HepG2 (cell line): Measurements from ENCODE around the gene LPO. TPM values are rescaled to one million over a fixed set of nuclear protein-coding genes. Genes with fewer than 3 reads are reported as not detected.

Experiments
- ATAC-seq: fragments of 200-7000 bp; cut with Tn5 transposase; 3 replicates; pipeline ENCODE4 v1.9.1; 2020; ENCODE audit warnings: mild to moderate bottlenecking, moderate library complexity
- BruUV-seq: library from RNA; stranded (reverse); fragments of 400-500 nt; replicated peaks from 2 replicates; lab custom pipeline; 2021; lab: Mats Ljungman, UMichigan
- CTCF ChIA-PET: fragments of 300-600 bp; formaldehyde crosslinking; extraction: SDS; loops from one replicate; lab custom pipeline; 2021; ENCODE audit warnings: low total read pairs, inconsistent platforms, low intra/inter-chr PET ratio; lab: Yijun Ruan, JAX
- POLR2A ChIA-PET: fragments of 350-600 bp; sonication (Branson Sonifier 250); formaldehyde crosslinking; loops from one replicate; lab custom pipeline; 2020; ENCODE audit warnings: antibody characterized with exemption, inconsistent platforms; lab: Yijun Ruan, JAX
- DNase-seq: peaks from one replicate; pipeline ENCODE4 v3.0.0-alpha.2; 2015; ENCODE audit warnings: low spot score
- FAIRE-seq: peaks from 3 replicates; lab custom pipeline; 2011; peaks lifted over from hg19 to GRCh38; lab: Jason Lieb, UNC
- H2AFZ ChIP-seq: one replicate; pipeline ENCODE4 v1.6.1; 2011; ENCODE audit warnings: low read length, inconsistent platforms
- H3K27ac ChIP-seq: fragments of 300-600 bp; 3 replicates; pipeline ENCODE4 v1.8.0; 2011; ENCODE audit warnings: mixed run types, mild to moderate bottlenecking, mixed read lengths, low read length, inconsistent platforms; ENCODE audit not compliant: insufficient read depth; ENCODE audit errors: extremely low read length
- H3K27me3 ChIP-seq, 2 experiments: fragments of 200-600 bp in 1 of 2; 2 replicates in 1 of 2; 3 replicates in 1 of 2; pipeline versions ENCODE4 v1.6.0 to v1.8.0; 2011; ENCODE audit warnings: low read length in 2 of 2, mild to moderate bottlenecking in 2 of 2, moderate library complexity in 2 of 2, inconsistent platforms in 1 of 2; ENCODE audit not compliant: insufficient read depth in 2 of 2, control insufficient read depth in 1 of 2
- H3K36me3 ChIP-seq, 2 experiments: fragments of 200-600 bp in 1 of 2; replicated peaks in 1 of 2; 2 replicates in 1 of 2; 3 replicates in 1 of 2; pipeline versions ENCODE4 v1.5.1 to v1.8.0; 2011; ENCODE audit warnings: low read length in 2 of 2, inconsistent platforms in 1 of 2; ENCODE audit not compliant: insufficient read depth in 2 of 2, control insufficient read depth in 1 of 2
- H3K4me1 ChIP-seq: 2 replicates; pipeline ENCODE4 v1.5.1; 2012; ENCODE audit warnings: low read length, inconsistent platforms; ENCODE audit not compliant: insufficient read depth
- H3K4me2 ChIP-seq: 2 replicates; pipeline ENCODE4 v1.6.0; 2011; ENCODE audit warnings: low read depth, low read length, inconsistent platforms
- H3K4me3 ChIP-seq, 3 experiments: fragments of 200-600 bp in 1 of 3; sonication (generic), shearing (Covaris generic) in 1 of 3; replicated peaks in 1 of 3; 2 replicates each; pipeline ENCODE4 v1.5.1; 2011 to 2016; ENCODE audit warnings: low read length in 3 of 3, inconsistent platforms in 2 of 3, low read depth in 2 of 3, mild to moderate bottlenecking in 2 of 3, control low read depth in 1 of 3, mixed read lengths in 1 of 3; ENCODE audit not compliant: insufficient read depth in 1 of 3
- H3K79me2 ChIP-seq: one replicate; pipeline ENCODE4 v1.6.1; 2011; ENCODE audit warnings: low read length, inconsistent platforms; ENCODE audit not compliant: insufficient read depth
- H3K9ac ChIP-seq: 2 replicates; pipeline ENCODE4 v1.6.0; 2011; ENCODE audit warnings: mild to moderate bottlenecking, low read depth, low read length, inconsistent platforms; ENCODE audit not compliant: insufficient read depth
- H3K9me3 ChIP-seq: 2 replicates; pipeline ENCODE4 v1.5.1; 2012; ENCODE audit warnings: mild to moderate bottlenecking, low read length
- H4K20me1 ChIP-seq: 2 replicates; pipeline ENCODE4 v1.6.0; 2011; ENCODE audit warnings: inconsistent platforms, mild to moderate bottlenecking, low read length, moderate library complexity; ENCODE audit not compliant: insufficient read depth
- CHD2 ChIP-seq: IDR thresholded peaks from 2 replicates; pipeline ENCODE4 v1.6.1; 2011; ENCODE audit warnings: low read depth, low read length, improper control_type of control experiment
- HES4 ChIP-seq: sonication (generic); formaldehyde crosslinking; IDR thresholded peaks from 2 replicates; pipeline ENCODE4 v1.9.0; 2021; ENCODE audit warnings: mild to moderate bottlenecking, missing genetic modification reagents, borderline replicate concordance
- HOXA5 ChIP-seq: sonication (generic); formaldehyde crosslinking; IDR thresholded peaks from 2 replicates; pipeline ENCODE4 v1.4.0; 2020; ENCODE audit warnings: missing genetic modification reagents
- MAF1 ChIP-seq: sonication (generic); formaldehyde crosslinking; IDR thresholded peaks from 2 replicates; pipeline ENCODE4 v1.5.0; 2020; ENCODE audit warnings: missing genetic modification reagents, borderline replicate concordance
- NFKB2 ChIP-seq: sonication (generic); formaldehyde crosslinking; IDR thresholded peaks from 2 replicates; pipeline ENCODE4 v1.4.0; 2020; ENCODE audit warnings: missing genetic modification reagents, borderline replicate concordance
- SMYD3 ChIP-seq: sonication (generic); formaldehyde crosslinking; IDR thresholded peaks from 2 replicates; pipeline ENCODE4 v1.8.1; 2023; ENCODE audit warnings: mild to moderate bottlenecking, missing genetic modification reagents
- TAF15 ChIP-seq: fragments of 200-400 bp; formaldehyde crosslinking; IDR thresholded peaks from one replicate; pipeline ENCODE4 v1.6.1; 2018; ENCODE audit warnings: mild to moderate bottlenecking, low read depth, low read length; ENCODE audit not compliant: poor library complexity, severe bottlenecking
- ZNF432 ChIP-seq: sonication (generic); formaldehyde crosslinking; IDR thresholded peaks from 2 replicates; pipeline ENCODE4 v1.5.0; 2020; ENCODE audit warnings: missing genetic modification reagents, mild to moderate bottlenecking, borderline replicate concordance
- ZNF570 ChIP-seq: sonication (generic); formaldehyde crosslinking; IDR thresholded peaks from 2 replicates; pipeline ENCODE4 v1.4.0; 2020; ENCODE audit warnings: mild to moderate bottlenecking, missing genetic modification reagents, borderline replicate concordance
- ZNF75D ChIP-seq: sonication (generic); formaldehyde crosslinking; IDR thresholded peaks from 2 replicates; pipeline ENCODE4 v1.8.1; 2023; ENCODE audit warnings: missing genetic modification reagents, mild to moderate bottlenecking, borderline replicate concordance
- WGBS: methylation state at CpG from one replicate; pipeline ENCODE4 v1.1.6; 2017; ENCODE audit warnings: low lambda C conversion rate; 5-methylcytosine and 5-hydroxymethylcytosine counted together
- in situ Hi-C: cut with HindIII; loops from 2 replicates; pipeline ENCODE4 v1.10.0; 2017; ENCODE audit warnings: low pct_unique_long_range_greater_than_20kb; ENCODE audit not compliant: extremely low pct_ligation_motif_present
- intact Hi-C: fragments of 100-400 bp; cut with micrococcal nuclease; formaldehyde crosslinking; loops from one replicate; pipeline ENCODE4 v1.10.0; 2022; ENCODE audit not compliant: unreplicated experiment
- polyA plus RNA-seq, 8 experiments: library from polyadenylated mRNA; depleted of rRNA in 3 of 8; stranded (reverse) in 7 of 8; unstranded in 1 of 8; fragments of >200 nt; fragmentation: Illumina TruSeq in 4 of 8; extraction: Trizol in 4 of 8; gene quantifications; 2 replicates each; pipeline versions ENCODE4 v1.2.1 to v1.2.3, GENCODE V29; 2011 to 2016; ENCODE audit warnings: low read depth in 4 of 8, missing spikeins in 1 of 8, mixed read lengths in 1 of 8; ENCODE audit not compliant: insufficient read depth in 1 of 8
- total RNA-seq, 5 experiments: library from RNA; depleted of rRNA; stranded (reverse); fragments of >200 nt; fragmentation: Illumina TruSeq; extraction: Trizol; gene quantifications; 2 replicates each; pipeline ENCODE4 v1.2.3, GENCODE V29; 2016; ENCODE audit warnings: low read depth in 1 of 5

LPO gene
- total and polyA plus RNA-seq, 2 of the 13 experiments (the other 11 are each of a cell fraction or from before 2014, with no cell fraction given) = not detected

DNA sequence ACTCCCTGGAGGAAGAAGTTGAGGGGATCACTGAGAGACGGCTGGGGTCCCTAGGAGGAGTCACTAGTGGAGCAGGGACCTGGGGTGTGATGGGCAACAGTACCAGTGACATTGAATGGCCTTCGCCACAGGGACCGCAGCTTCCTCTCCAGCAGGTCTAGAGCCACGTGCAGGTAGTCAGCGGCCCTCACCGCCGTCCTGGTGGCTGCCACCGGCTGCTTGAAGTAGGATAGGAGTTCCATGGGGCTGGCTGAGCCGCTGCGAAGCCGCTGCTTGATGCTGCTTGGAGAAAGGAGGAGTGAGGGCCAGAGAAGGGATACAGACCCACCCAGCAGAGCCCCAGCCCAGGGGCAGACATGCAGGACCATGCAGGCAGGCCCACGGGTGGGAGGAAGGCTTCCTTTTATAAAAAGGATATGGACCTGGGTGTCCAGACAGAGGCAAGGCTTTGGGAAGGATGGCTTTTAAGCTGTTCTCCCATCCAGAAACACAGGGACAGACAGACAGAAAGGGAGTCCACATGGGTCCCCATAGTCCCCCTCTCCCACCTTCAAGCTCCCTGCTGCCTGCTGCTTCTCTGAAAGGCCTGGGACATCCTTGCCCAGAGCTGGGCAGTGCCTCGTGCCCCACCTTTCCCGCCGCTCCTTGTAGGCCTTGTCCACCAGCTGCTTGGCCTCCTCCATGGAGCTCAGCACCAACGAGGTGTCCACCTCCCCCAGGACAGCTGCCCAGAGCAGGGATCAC is 41.5 kb downstream of the LPO start (continued):
- TF ChIP-seq ZNF432 (CRISPR knock-in tag) = no peak
- TF ChIP-seq SMYD3 (CRISPR knock-in tag) = no peak
- TF ChIP-seq NFKB2 = no peak

GRCh38 chr17:58280480-58281217 is 42.3 kb downstream of the LPO start, which contains the start of gene MPO:
Gene MPO (minus strand): TSS chr17:58280935. CDS start chr17:58280758, 177 bp downstream.
- Histone ChIP-seq H3K36me3 (no peaks in the 10 kb centered on the region), H2AFZ (no peak within 1 kb of the TSS), H4K20me1 (no peaks in the 10 kb centered on the region), H3K27ac (no peak within 1 kb of the TSS), H3K9me3 (no peaks in the 10 kb centered on the region), H3K9ac (no peak within 1 kb of the TSS), H3K4me2 (no peak within 1 kb of the TSS), H3K27me3 (peaks cover 16 to 68% of the 10 kb centered on the region in 2 experiments; a peak in 4 of 5 replicates), H3K79me2 (no peaks in the 10 kb centered on the region), H3K4me3 (no peak within 1 kb of the TSS), H3K4me1 (peaks cover 10% of the 10 kb centered on the region)
- ATAC-seq = no peak
- WGBS = 16% methylated on average over 5 of the region's 5 CpGs
- TF ChIP-seq MAF1 (CRISPR knock-in tag) (no peak), HES4 (CRISPR knock-in tag) (no peak), ZNF570 (CRISPR knock-in tag) (no peak), ZNF75D (CRISPR knock-in tag) (no peak), TAF15 (no peak), HOXA5 (CRISPR knock-in tag) (no peak), CHD2 (no peak)
- BruUV-seq = no TSS peak
- FAIRE-seq = no peak
- intact Hi-C loops = no loop called here
- DNase-seq = no peak
- in situ Hi-C loops = no loop called here
- POLR2A ChIA-PET = no interaction called here
- CTCF ChIA-PET = no interaction called here
